ENCODE data around the gene TTLL11. TPM values are rescaled to one million over a fixed set of nuclear protein-coding genes. Genes with fewer than 3 reads are reported as not detected.

TTLL11 gene
- total RNA-seq (2022; extraction: Qiagen RNA extraction; ENCODE audit: low read depth) = 3.9 to 5.0 TPM (median 4.1 TPM) in 5 replicates

GRCh38 chr9:122092611-122093506 is at the start of gene TTLL11:
TTLL11 (minus strand) TSS chr9:122093308; CDS start chr9:122093148, 160 bp downstream.

Other genes starting within 250 kb of the TTLL11 start
- 95.8 to 126 TPM (median 108 TPM) in 5 replicates for gene NDUFA8, start 66.5 kb upstream of the TTLL11 start, total RNA-seq (2022; extraction: Qiagen RNA extraction; ENCODE audit: low read depth)
- gene MORN5, start 66.6 kb upstream of the TTLL11 start, total RNA-seq (2022; extraction: Qiagen RNA extraction; ENCODE audit: low read depth) = not detected in 5 replicates
- gene LHX6, start 135.6 kb upstream of the TTLL11 start, total RNA-seq (2022; extraction: Qiagen RNA extraction; ENCODE audit: low read depth) = 0.57 to 1.3 TPM (median 1.2 TPM) in 5 replicates
- 16.1 to 21.1 TPM (median 20.6 TPM) in 5 replicates for gene RBM18, start 171.5 kb upstream of the TTLL11 start, total RNA-seq (2022; extraction: Qiagen RNA extraction; ENCODE audit: low read depth)
- 65.6 to 83.3 TPM (median 69.2 TPM) in 5 replicates for gene MRRF, start 171.6 kb upstream of the TTLL11 start, total RNA-seq (2022; extraction: Qiagen RNA extraction; ENCODE audit: low read depth)

Data from A549 treated with ZK216348 at 1 μM for 4 hours (cell line).